Rectal smooth muscle tissue (tissue), 1 donor: ENCODE measurements around the gene MIGA2.

Source experiments
- H3K27ac ChIP-seq: one replicate; pipeline ENCODE4 v1.7.0; 2013; ENCODE audit warnings: low read depth, low read length, inconsistent platforms
- H3K27me3 ChIP-seq: one replicate; pipeline ENCODE4 v1.7.0; 2013; ENCODE audit warnings: low read length; ENCODE audit not compliant: control insufficient read depth, insufficient read depth
- H3K36me3 ChIP-seq: one replicate; pipeline ENCODE4 v1.7.0; 2013; ENCODE audit warnings: low read length; ENCODE audit not compliant: control insufficient read depth, insufficient read depth
- H3K4me1 ChIP-seq: one replicate; pipeline ENCODE4 v1.7.0; 2013; ENCODE audit warnings: low read length; ENCODE audit not compliant: control insufficient read depth, insufficient read depth
- H3K4me3 ChIP-seq: one replicate; pipeline ENCODE4 v1.7.0; 2013; ENCODE audit warnings: low read length
- H3K9ac ChIP-seq: one replicate; pipeline ENCODE4 v1.7.0; 2013; ENCODE audit warnings: low read length

The MIGA2 gene

DNA sequence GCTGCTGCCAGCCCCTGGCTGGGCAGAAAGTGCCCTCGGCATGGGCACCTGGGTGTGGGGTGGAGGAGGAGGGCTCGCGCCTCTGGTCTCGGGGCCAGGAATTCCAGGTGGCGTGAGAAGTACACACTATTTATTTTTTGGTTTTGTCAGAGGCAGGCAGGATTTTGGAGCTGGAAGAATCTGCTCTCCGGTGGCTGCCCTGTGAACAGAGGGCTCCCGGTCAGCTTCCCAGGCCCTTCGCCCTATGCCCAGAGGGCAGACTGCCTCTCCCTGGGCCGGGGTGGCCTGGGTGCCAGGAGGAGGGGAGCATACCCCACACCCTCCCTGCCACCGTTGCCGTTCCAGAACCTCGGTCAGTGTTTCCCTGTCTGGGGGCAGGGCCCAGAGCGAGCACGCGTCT, 52.8 kb downstream of the MIGA2 start:
- Histone ChIP-seq H3K27me3 (no peaks in the 10 kb centered on the region), H3K4me3 (no peak overlapping the region), H3K4me1 (no peaks in the 10 kb centered on the region), H3K27ac (no peak overlapping the region), H3K36me3 (peaks cover 26% of the 10 kb centered on the region), H3K9ac (no peak overlapping the region)

DNA sequence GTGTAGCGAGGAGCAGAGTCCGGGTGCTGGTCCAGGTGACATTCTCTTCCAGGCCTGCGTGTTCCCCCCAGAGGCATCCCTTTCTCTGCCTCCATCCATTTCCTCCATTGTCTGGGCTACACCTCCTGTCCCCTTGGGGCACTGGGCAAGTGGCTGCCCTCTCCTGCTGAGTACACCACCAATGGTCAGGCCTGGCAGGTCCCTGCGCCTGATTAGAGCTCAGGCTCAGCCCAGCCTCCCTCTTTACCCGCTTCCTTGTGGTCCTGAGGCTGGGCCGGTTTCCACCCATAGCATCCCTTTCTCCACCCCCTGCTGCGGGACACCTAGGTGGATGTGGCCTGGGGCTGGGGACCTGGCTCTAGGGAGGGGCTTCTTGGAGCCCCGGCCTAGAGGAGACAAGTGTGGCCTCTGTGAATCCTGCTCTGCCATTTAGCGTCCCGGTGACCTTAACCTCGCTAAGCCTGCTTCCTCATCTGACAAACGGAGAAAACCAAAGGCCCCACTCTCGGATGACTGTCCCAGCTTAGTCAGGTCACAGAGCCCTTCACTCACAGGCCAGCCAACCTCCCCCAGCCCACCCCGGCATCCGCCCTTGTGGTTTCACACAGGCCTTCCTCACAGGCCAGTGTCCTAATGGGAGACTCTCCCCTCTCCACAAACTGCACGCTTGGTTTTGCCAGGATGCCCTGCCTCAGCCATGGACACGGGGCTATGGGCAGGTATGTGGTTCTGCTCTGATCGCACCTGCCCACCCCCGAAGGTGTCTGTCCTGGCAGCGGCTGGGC, 57.4 kb downstream of the MIGA2 start:
- no peak overlapping the region for H3K27ac ChIP-seq
- no peaks in the 10 kb centered on the region for H3K4me1 ChIP-seq
- no peak overlapping the region for H3K9ac ChIP-seq
- no peak overlapping the region for H3K4me3 ChIP-seq
- no peaks in the 10 kb centered on the region for H3K27me3 ChIP-seq
- H3K36me3 ChIP-seq, result peaks cover 25% of the 10 kb centered on the region

DNA sequence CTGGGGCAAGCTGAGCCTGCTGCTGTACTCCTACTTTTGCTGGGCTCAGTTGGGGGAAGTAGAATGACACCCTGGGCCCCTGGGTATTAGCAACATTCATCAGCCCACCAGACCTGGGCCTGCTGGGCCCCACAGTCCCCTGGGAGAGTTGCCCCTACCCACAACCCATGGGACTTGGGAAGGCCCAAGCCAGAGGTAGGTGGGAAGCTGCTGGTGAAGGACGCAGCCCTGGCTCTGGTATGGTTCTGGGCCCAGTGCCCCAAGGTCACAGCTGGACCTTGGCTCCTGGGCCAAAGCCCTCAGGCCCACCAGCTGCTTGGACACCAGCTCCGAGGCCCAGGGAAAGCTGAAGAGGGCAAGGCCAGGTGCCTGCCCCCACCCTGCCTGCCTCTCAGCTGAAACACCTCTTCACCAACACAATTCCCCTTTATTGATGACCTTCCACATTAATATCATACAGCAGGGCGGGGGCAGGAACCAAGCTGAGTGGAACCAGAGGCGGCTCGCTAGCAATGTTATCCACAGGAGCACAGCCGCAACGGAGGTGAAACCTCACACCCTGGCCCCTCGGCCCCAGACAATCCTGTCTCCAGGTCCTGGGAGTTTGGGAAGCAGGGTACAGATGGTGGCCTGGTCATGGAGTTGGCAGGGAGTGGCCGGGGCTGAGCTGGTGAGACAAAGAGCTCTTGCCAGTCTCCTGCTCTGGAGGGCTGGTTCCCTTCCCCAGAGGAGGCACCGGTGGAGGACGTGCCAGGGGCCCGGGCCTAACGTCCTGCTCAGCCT, 58.2 kb downstream of the MIGA2 start:
- Histone ChIP-seq H3K4me3 (no peak overlapping the region), H3K9ac (no peak overlapping the region), H3K36me3 (peaks cover 21% of the 10 kb centered on the region), H3K4me1 (no peaks in the 10 kb centered on the region), H3K27ac (no peak overlapping the region), H3K27me3 (no peaks in the 10 kb centered on the region)

DNA sequence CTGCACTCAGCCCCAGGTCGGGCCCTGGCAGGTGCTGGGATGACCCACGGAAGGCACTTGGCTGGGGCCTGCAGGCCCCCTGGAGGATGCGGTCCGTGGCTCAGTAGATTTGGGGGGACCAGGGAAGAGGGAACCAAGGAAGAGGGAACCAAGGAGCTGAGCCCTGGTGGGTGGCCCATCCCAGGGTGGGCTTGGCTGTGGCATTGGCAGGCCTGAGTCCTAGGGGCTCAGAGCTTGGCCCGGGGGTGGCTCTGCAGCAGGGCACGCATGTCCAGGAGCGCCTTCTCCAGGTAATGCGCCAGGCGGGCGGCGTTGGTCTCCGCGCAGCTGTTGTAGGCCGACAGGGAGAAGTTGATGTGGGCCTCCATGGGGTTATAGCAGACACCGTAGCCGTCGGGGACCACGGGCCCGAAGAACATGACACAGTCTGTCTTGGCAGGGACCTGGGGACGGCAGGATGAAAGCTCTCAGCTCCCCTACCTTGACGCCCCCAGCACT, 58.8 kb downstream of the MIGA2 start:
- Histone ChIP-seq H3K4me3 (no peak overlapping the region), H3K27me3 (no peaks in the 10 kb centered on the region), H3K36me3 (peaks cover 18% of the 10 kb centered on the region), H3K4me1 (no peaks in the 10 kb centered on the region), H3K27ac (no peak overlapping the region), H3K9ac (no peak overlapping the region)

DNA sequence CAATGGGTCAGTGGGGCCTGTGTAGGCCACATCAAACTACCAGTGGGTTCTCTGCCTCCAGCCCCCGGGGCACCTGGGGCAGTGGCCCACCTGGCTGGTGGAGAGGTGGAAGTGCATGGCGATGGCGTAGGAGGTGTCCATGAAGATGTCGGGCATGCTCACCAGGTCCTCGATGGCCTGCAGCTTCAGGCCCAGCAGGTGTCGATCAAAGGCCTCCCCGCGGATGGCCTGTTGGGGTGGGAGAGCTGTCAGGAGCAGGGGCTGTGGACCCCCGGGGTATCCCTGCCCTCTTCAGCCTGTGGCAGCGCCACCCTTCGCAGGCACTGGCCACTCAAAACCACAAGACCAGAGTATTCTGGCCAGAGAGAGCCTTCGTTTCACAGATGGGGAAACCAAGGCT, 59.5 kb downstream of the MIGA2 start:
- Histone ChIP-seq H3K4me3 (no peak overlapping the region), H3K4me1 (no peaks in the 10 kb centered on the region), H3K27ac (no peak overlapping the region), H3K36me3 (peaks cover 14% of the 10 kb centered on the region), H3K9ac (no peak overlapping the region), H3K27me3 (no peaks in the 10 kb centered on the region)

DNA sequence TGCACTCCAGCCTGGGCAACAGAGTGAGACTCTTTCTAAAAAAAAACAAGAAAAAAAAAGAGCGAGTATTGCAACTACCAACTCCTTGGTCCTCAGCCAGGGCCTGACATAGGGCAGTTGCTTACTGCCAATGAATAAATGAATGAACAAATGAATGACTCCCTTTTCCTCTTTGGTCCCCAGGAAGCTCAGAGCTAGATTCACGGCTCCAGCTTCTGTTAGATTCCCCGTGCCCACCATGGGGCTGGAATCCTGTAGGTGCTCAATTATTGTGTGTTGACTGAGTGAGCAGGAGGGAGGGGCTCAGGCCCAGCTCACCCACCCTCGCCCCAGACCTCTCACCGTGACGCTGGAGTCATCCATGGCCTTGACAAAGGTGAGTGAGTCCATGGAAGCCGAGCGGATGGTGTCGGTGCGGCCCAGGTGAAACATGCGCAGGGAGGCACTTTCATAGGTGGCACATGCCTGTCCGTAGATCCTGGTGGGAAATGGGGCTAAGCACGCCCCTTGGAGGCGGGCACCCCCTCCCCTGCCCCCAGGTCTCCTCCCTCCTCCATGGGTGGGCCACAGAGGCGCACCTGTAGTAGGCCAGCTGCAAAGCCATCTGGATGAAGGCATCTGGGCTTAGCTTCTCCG, 61.4 kb downstream of the MIGA2 start:
- no peak overlapping the region for H3K27ac ChIP-seq

DNA sequence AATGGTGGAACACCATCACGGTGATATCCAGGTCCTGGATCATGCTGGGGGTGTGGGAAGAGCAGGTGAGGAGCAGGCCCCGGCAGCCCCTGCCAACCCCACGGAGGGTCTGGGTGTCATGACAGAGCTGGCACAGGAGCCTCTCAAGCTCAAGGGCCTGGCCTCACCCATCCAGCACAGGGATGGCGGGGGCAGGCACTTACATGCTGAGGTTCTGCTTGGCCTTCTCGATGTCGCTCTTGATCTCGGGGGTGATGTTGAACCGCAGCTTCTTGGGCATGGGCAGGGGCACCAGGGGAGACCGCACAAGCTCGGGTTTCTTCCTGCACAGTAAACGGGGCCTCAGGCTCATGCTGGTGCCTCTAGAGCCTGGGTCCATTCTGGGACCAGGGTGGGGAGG, 61.9 kb downstream of the MIGA2 start:
- no peaks in the 10 kb centered on the region for H3K27me3 ChIP-seq
- peaks cover 14% of the 10 kb centered on the region for H3K36me3 ChIP-seq
- no peak overlapping the region for H3K27ac ChIP-seq
- H3K4me3 ChIP-seq, result no peak overlapping the region
- H3K9ac ChIP-seq, result no peak overlapping the region
- no peaks in the 10 kb centered on the region for H3K4me1 ChIP-seq

More for the DNA sequence above, 61.4 kb downstream of the MIGA2 start:
- H3K4me3 ChIP-seq, result no peak overlapping the region
- no peak overlapping the region for H3K9ac ChIP-seq
- H3K27me3 ChIP-seq, result no peaks in the 10 kb centered on the region
- H3K4me1 ChIP-seq, result no peaks in the 10 kb centered on the region
- peaks cover 14% of the 10 kb centered on the region for H3K36me3 ChIP-seq

DNA sequence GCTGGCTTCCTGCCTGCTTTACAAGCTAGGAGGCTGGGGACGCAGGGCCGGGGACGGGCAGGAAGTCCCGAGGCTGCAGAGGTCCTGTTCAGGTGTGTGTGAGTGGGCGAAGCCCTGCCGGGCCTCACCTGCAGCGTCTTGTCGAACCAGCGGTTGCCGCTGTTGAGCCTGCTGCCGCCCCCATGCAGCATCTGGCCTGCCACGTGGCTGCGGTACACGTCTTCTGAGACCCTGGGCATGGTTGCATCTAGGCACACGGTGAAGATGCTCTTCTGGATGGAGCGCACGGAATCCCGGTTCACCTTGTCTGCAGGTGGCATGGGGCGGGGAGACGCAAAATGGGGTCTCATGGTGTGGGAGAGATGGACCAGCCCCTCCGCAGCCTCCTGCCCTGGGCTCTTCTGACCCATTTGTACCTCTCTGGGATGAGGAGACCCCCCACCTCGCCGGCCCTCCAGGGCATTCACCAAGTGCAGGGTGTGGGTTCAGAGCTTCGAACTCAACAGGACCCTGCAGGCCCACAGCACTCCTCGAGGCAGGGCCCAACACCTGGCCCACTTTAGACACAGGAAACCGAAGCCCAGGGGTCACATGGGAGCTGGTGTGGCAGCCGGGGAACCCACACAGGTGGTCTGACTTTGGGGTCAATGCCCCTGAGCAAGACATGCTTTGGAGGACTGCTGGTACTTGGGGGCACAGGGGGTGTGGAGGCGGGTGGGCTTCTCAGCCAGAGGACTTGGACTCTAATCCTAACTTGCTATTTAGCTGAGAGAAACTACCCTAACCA, 64.2 kb downstream of the MIGA2 start:
- Histone ChIP-seq H3K36me3 (peaks cover 12% of the 10 kb centered on the region), H3K4me1 (no peaks in the 10 kb centered on the region)

DNA sequence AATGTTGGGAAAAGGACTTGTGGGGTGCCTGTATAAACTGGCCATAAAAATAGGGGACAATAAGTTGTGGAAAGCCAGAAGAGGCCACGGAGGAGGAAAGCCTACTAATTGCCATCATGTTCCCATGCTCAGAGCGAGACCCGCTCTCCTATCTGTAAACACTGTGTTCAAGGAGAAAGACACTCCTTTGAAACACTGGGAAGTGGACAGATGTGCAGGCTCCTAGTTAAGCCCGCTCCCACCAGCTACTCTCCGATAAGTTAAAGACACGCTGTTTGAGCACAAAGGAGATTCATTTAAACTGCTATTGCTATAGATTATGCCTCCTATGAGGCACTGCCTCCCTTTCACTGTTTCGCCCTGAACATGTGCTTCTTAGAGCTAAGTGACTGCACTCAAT, 64.9 kb downstream of the MIGA2 start:
- no peak overlapping the region for H3K27ac ChIP-seq
- peaks cover 10% of the 10 kb centered on the region for H3K36me3 ChIP-seq
- H3K27me3 ChIP-seq, result no peaks in the 10 kb centered on the region
- no peaks in the 10 kb centered on the region for H3K4me1 ChIP-seq
- no peak overlapping the region for H3K4me3 ChIP-seq
- no peak overlapping the region for H3K9ac ChIP-seq

More for the DNA sequence above, 64.2 kb downstream of the MIGA2 start:
- Histone ChIP-seq H3K27ac (no peak overlapping the region), H3K9ac (no peak overlapping the region), H3K27me3 (no peaks in the 10 kb centered on the region), H3K4me3 (no peak overlapping the region)

DNA sequence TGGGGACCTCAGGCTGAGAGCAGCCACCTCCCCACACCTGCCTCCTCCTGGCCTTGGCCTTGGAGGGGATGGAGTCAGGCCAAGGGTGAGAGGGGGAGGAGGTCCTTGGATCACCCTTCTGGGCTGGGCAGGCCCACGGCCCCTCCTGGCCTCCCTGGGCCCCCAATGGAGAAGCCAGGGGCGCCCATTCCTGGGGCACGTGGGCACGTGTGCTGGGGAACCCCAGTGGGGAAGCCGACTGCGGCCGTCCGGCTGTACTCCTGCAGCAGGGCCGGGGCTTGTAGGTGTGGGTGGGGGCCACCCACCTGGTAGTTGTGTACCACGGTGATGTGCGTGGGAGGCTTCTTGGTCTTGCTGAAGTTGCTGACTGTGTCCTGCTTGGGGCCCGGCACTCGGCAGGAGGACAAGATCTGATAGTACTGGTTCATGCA, 65.7 kb downstream of the MIGA2 start:
- Histone ChIP-seq H3K27me3 (no peaks in the 10 kb centered on the region), H3K4me3 (no peak overlapping the region), H3K9ac (no peak overlapping the region), H3K27ac (no peak overlapping the region), H3K4me1 (no peaks in the 10 kb centered on the region), H3K36me3 (peaks cover 11% of the 10 kb centered on the region)

DNA sequence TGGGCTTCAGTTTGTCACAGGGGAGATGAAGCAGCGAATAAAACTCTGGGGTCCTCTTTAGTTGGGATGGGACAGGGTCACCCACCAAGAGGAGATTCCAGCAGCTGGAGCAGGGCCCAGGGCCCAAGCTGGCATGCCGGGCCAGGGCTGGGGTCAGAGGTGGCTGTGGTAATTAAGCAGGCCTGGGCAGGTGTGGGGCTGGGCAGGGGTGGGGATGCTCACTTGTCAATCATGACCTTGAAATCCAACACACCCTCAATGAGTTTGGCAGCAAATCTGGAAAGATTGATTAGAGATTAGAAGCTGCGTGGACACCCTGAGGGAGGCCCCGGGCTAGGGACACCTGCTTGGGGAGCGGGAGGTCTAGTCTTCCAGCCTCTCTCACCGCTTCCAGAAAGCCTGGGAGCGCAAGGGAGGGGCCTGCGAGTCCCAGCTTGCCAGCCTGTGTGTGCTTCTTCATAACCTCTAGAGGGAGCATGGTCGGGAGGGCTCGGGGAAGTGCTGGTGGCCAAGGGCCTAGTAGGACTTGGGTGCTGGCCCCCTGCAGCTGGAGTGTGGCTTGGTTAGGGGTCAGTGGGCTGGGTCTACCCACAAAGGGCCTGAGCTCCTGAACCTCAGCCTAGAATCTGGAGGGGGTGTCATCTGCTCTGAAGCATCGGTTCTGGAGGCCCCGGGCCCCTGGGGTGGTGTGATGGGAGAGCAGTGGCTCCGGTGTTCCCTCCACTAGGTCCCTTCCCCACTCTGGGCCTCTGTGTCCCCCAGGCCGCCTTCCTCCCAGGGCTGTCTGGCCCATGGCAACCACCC, 66.6 kb downstream of the MIGA2 start:
- no peak overlapping the region for H3K9ac ChIP-seq
- no peaks in the 10 kb centered on the region for H3K27me3 ChIP-seq
- H3K4me3 ChIP-seq, result no peak overlapping the region
- H3K27ac ChIP-seq, result no peak overlapping the region
- peaks cover 8% of the 10 kb centered on the region for H3K36me3 ChIP-seq
- no peaks in the 10 kb centered on the region for H3K4me1 ChIP-seq
